ENCODE measurements around the gene CKAP4.
"Not testable (repeated sequence)": the region's sequence is repeated elsewhere in the genome, so short reads cannot be mapped to it uniquely, and the experiment has no call there.

The CKAP4 gene

DNA sequence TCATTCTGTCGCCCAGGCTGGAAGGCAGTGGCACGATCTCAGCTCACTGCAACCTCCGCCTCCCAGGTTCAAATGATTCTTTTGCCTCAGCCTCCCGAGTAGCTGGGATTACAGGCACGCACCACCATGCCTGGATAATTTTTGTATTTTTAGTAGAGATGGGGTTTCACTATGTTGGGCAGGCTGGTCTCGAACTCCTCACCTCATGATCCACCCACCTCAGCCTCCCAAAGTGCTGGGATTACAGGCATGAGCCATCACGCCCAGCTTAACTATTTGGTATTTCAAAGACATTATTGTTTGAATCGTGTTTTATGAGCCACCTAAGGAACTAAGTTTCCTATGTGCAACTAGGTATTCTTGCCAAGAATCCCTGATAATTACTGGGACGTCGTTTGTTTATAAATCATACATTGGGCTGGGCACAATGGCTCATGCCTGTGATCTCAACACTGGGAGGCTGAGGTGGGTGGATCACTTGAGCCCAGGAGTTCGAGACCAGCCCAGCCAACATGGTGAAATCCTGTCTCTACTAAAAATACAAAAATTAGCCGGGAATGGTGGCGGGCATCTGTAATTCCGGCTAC lies 38.8 kb upstream of the CKAP4 start:
- not testable (repeated sequence) for H3K9me3 ChIP-seq (ENCODE audit: low read length); H3K27ac ChIP-seq (ENCODE audit: low read depth, low read length); H3K36me3 ChIP-seq (ENCODE audit: insufficient read depth, low read length); H3K27me3 ChIP-seq (ENCODE audit: control insufficient read depth in 1 of 2, insufficient read depth in 2 of 2, low read length in 2 of 2); H3K4me1 ChIP-seq (ENCODE audit: insufficient read depth, low read length); H3K9ac ChIP-seq (ENCODE audit: low read length); H3K4me3 ChIP-seq (ENCODE audit: low read depth in 1 of 2, low read length in 2 of 2)

DNA sequence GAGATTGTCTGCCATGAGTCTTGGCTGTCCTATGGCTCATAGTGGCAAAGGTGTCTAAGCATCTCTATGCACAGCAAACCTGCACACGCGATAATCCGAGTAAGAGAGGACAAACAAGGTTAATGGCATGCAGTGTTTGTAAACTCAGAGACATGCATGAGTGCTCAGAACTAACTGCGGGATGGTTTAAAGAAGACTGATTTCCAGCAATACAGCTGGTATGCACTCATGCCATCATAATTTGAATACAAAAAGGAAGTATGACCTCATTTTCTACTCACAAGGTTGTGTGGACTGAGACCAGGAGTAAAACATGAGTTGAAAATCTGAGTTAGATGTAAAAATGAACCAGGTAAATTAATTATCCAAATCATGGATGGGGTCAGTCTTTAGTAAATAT lies 38.2 kb upstream of the CKAP4 start:
- no peak overlapping the region for H3K4me3 ChIP-seq (ENCODE audit: low read depth in 1 of 2, low read length in 2 of 2)
- H3K27ac ChIP-seq (ENCODE audit: low read depth, low read length): no peak overlapping the region
- H3K9ac ChIP-seq (ENCODE audit: low read length): no peak overlapping the region
- no peaks in the 10 kb centered on the region for H3K9me3 ChIP-seq (ENCODE audit: low read length)
- no peaks in the 10 kb centered on the region for H3K36me3 ChIP-seq (ENCODE audit: insufficient read depth, low read length)
- no peaks in the 10 kb centered on the region for H3K4me1 ChIP-seq (ENCODE audit: insufficient read depth, low read length)
- H3K27me3 ChIP-seq (ENCODE audit: control insufficient read depth in 1 of 2, insufficient read depth in 2 of 2, low read length in 2 of 2): no peaks in the 10 kb centered on the region

DNA sequence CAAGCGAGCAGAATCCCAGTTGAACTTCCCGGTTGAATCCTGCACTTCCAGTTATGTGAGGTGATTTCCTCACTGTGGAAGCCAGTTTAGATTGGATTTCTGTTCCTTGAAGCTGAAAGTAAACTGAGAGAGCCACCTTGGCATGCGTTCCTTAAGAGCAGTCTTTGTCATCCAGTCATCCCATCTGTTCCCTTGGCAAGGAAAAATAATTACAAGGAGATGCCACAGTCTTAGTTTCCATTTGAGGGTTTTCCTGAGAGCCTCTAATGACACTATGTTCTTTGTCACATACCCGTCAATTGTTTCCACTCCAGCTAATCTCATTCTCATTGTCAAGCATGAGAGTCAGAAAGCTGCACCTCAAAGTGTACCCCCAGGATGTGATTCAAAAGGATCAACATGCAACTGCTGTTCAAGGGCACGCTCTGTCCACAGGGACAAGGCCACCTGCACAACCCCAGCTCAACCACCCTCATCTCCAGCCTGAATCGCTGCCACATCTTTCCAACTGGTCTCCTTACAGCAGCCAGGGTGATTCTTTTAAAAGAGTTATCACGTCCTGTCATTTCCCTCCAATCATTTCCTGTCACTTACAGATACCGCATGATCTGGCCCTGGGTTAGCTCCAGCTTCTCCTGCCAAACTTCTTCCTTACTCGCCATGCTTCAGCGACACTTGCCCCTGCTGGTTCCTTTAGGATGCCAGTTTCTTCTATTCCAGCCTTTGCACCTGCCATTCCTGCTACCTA lies 36.7 kb upstream of the CKAP4 start:
- no peaks in the 10 kb centered on the region for H3K27me3 ChIP-seq (ENCODE audit: control insufficient read depth in 1 of 2, insufficient read depth in 2 of 2, low read length in 2 of 2)
- H3K4me3 ChIP-seq (ENCODE audit: low read depth in 1 of 2, low read length in 2 of 2): no peak overlapping the region
- H3K9me3 ChIP-seq (ENCODE audit: low read length): no peaks in the 10 kb centered on the region
- H3K27ac ChIP-seq (ENCODE audit: low read depth, low read length): no peak overlapping the region
- H3K4me1 ChIP-seq (ENCODE audit: insufficient read depth, low read length): no peaks in the 10 kb centered on the region
- no peak overlapping the region for H3K9ac ChIP-seq (ENCODE audit: low read length)
- no peaks in the 10 kb centered on the region for H3K36me3 ChIP-seq (ENCODE audit: insufficient read depth, low read length)

DNA sequence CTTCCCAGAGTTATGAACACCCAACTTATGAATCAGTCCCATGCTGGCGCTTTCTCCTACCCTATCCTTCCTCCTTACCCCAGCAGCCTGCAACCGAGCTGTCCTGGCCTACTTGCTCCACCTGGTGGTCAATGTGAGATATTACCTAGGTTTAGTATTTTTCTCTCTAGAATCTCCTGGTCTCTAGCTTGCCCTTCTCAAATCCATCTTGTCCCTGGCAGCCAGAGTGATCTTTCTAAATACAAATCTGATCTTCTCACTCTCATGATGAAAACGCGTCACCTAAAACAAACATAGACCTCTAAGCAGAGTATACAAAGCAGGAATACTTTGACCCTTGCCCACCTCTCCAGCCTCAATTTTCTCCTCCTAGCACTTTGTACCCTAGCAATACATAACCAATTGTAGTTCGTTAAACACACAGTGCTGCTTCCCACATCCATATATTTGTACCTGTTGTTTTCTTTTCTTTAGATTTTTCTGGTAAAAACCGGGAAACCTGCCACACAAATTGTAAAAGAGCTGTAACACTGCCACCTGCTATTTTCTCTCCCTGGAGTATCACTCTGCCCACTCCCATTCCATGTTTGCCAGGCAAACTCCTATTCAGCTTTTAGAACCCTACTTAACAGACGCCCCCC lies 34.8 kb upstream of the CKAP4 start:
- no peaks in the 10 kb centered on the region for H3K36me3 ChIP-seq (ENCODE audit: insufficient read depth, low read length)
- H3K27ac ChIP-seq (ENCODE audit: low read depth, low read length): no peak overlapping the region
- no peak overlapping the region for H3K4me3 ChIP-seq (ENCODE audit: low read depth in 1 of 2, low read length in 2 of 2)
- H3K27me3 ChIP-seq (ENCODE audit: control insufficient read depth in 1 of 2, insufficient read depth in 2 of 2, low read length in 2 of 2): no peaks in the 10 kb centered on the region
- H3K9me3 ChIP-seq (ENCODE audit: low read length): no peaks in the 10 kb centered on the region
- no peak overlapping the region for H3K9ac ChIP-seq (ENCODE audit: low read length)
- H3K4me1 ChIP-seq (ENCODE audit: insufficient read depth, low read length): no peaks in the 10 kb centered on the region

DNA sequence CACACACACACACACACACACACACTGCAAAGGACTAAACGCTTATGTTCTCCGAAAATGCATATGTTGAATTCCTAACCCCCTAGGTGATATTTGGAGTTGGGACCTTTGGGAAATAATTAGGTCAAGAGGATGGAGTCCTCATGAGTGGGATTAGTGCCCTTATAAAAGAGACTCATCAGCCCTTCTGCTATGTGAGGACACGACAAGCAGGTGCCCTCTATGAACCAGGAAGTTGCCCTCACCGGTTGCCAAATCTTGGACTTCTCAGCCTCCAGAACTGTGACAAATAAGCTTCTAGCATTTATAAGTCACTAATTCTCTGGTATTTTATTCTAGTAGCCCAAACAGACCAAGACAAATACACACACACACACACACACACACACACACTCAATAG lies 34.0 kb upstream of the CKAP4 start:
- no peak overlapping the region for H3K4me3 ChIP-seq (ENCODE audit: low read depth in 1 of 2, low read length in 2 of 2)
- no peaks in the 10 kb centered on the region for H3K36me3 ChIP-seq (ENCODE audit: insufficient read depth, low read length)
- H3K4me1 ChIP-seq (ENCODE audit: insufficient read depth, low read length): no peaks in the 10 kb centered on the region
- H3K9ac ChIP-seq (ENCODE audit: low read length): no peak overlapping the region
- H3K27me3 ChIP-seq (ENCODE audit: control insufficient read depth in 1 of 2, insufficient read depth in 2 of 2, low read length in 2 of 2): no peaks in the 10 kb centered on the region
- H3K27ac ChIP-seq (ENCODE audit: low read depth, low read length): no peak overlapping the region
- H3K9me3 ChIP-seq (ENCODE audit: low read length): no peaks in the 10 kb centered on the region

DNA sequence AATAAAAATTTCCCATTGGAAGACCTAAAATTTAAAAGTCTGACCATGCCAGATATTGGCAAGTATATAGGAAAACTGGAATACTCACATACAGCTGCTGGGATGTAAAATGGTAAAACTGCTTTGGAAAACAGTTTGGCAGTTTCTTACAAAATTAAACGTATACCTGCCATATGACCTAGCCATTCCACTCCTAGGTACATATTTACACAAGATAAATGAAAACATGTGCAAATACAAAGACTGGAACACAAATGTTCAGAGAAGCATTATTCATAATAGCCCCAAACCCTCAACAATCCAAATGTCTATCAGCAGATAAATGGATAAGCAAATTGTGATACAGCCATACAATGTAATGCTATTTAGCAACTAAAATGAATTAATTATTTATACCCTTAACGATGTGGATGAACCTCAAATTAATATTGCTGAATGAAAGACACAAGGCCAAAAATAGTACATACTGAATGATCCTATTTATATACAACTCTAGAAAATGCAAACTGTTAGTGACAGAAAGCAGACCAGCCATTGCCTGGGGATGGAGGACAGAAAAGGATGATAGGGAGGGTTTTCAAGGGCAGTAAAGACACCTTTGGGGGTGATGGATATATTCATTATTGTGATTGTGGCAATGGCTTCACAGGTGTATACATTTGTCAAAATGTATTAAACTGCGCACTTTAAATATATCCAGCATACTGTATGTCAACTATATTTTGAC lies 33.4 kb upstream of the CKAP4 start:
- no peaks in the 10 kb centered on the region for H3K9me3 ChIP-seq (ENCODE audit: low read length)
- H3K9ac ChIP-seq (ENCODE audit: low read length): no peak overlapping the region
- no peak overlapping the region for H3K27ac ChIP-seq (ENCODE audit: low read depth, low read length)
- H3K4me1 ChIP-seq (ENCODE audit: insufficient read depth, low read length): no peaks in the 10 kb centered on the region
- no peaks in the 10 kb centered on the region for H3K36me3 ChIP-seq (ENCODE audit: insufficient read depth, low read length)
- no peaks in the 10 kb centered on the region for H3K27me3 ChIP-seq (ENCODE audit: control insufficient read depth in 1 of 2, insufficient read depth in 2 of 2, low read length in 2 of 2)
- no peak overlapping the region for H3K4me3 ChIP-seq (ENCODE audit: low read depth in 1 of 2, low read length in 2 of 2)

DNA sequence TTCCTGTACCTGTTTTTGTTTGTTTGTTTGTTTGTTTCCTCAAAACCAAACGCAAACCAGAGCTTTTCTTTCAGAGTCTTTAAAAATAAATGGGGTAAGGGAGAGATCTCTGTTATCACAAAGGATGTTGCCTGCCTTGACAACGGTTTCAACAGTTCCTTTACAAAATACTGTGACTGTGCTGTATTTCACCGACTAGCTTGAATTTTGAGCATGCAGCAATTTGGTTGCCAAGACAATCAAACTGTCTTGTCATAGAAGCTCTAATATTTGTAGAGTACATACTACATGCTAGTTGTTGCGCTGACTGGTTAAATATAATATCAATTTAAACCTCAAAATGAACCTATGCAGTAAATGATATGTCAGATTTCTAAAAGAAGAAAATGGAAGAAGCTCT lies 32.3 kb upstream of the CKAP4 start:
- Histone ChIP-seq H3K36me3 (ENCODE audit: insufficient read depth, low read length) (no peaks in the 10 kb centered on the region), H3K9me3 (ENCODE audit: low read length) (no peaks in the 10 kb centered on the region), H3K4me1 (ENCODE audit: insufficient read depth, low read length) (no peaks in the 10 kb centered on the region), H3K4me3 (ENCODE audit: low read depth in 1 of 2, low read length in 2 of 2) (no peak overlapping the region), H3K9ac (ENCODE audit: low read length) (no peak overlapping the region), H3K27ac (ENCODE audit: low read depth, low read length) (no peak overlapping the region), H3K27me3 (ENCODE audit: control insufficient read depth in 1 of 2, insufficient read depth in 2 of 2, low read length in 2 of 2) (no peaks in the 10 kb centered on the region)

DNA sequence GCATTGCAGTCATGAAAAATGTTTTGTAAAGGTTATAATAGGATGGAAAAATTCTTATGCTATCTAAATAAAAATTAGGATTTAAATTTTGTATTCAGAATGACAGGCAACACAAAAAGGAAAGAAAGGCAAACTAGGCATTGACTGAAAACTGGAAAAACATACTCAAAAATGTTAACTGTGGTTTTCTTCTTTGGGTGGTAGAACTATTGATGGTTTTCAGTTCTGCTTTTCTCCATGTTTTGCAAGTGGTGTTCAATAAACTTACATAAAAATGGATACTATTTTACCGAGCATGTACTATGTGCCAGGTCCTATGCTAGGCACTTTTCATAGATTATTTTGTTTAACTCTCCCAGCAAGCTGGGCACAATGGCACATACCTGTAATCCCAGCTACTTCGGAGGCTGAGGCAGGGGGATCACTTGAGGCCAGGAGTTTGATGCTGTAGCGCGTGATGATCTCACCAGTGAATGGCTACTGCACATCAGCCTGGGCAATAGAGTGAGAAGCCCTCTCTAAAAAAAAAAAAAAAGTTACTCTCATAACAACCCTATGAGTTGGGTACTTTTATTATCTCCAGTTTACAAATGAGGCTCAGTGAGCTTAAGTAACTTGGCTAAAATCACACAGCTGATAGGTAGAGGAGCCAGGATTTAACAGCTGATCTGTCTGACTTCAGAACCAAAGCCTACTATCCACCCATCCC lies 28.4 kb upstream of the CKAP4 start:
- H3K9me3 ChIP-seq (ENCODE audit: low read length): no peaks in the 10 kb centered on the region

DNA sequence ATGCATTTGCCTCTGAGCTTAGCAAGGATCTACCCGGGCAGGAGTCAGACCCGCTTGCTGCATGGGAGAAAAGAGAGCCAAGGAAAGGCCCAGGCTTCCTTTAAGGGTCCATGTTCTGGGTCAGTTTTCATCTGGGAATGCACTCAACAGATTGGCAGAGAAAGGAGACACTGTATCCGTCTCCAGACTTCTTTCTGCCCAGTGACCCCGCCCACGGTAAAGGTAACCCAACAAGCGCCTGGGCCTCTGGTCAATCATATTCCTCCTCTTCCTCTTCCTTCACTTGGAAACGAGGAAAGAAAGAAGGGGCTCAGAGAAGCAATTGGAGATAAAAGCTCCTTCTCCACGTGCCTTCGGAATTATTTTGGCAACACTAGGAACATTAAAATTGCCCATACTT lies 27.6 kb upstream of the CKAP4 start:
- Histone ChIP-seq H3K9ac (ENCODE audit: low read length) (no peak overlapping the region), H3K4me1 (ENCODE audit: insufficient read depth, low read length) (no peaks in the 10 kb centered on the region), H3K27me3 (ENCODE audit: control insufficient read depth in 1 of 2, insufficient read depth in 2 of 2, low read length in 2 of 2) (no peaks in the 10 kb centered on the region), H3K4me3 (ENCODE audit: low read depth in 1 of 2, low read length in 2 of 2) (no peak overlapping the region), H3K36me3 (ENCODE audit: insufficient read depth, low read length) (no peaks in the 10 kb centered on the region), H3K27ac (ENCODE audit: low read depth, low read length) (no peak overlapping the region), H3K9me3 (ENCODE audit: low read length) (no peaks in the 10 kb centered on the region)

More for the DNA sequence above, 28.4 kb upstream of the CKAP4 start:
- Histone ChIP-seq H3K9ac (ENCODE audit: low read length) (no peak overlapping the region), H3K27me3 (ENCODE audit: control insufficient read depth in 1 of 2, insufficient read depth in 2 of 2, low read length in 2 of 2) (no peaks in the 10 kb centered on the region), H3K4me1 (ENCODE audit: insufficient read depth, low read length) (no peaks in the 10 kb centered on the region), H3K27ac (ENCODE audit: low read depth, low read length) (no peak overlapping the region), H3K4me3 (ENCODE audit: low read depth in 1 of 2, low read length in 2 of 2) (no peak overlapping the region), H3K36me3 (ENCODE audit: insufficient read depth, low read length) (no peaks in the 10 kb centered on the region)

DNA sequence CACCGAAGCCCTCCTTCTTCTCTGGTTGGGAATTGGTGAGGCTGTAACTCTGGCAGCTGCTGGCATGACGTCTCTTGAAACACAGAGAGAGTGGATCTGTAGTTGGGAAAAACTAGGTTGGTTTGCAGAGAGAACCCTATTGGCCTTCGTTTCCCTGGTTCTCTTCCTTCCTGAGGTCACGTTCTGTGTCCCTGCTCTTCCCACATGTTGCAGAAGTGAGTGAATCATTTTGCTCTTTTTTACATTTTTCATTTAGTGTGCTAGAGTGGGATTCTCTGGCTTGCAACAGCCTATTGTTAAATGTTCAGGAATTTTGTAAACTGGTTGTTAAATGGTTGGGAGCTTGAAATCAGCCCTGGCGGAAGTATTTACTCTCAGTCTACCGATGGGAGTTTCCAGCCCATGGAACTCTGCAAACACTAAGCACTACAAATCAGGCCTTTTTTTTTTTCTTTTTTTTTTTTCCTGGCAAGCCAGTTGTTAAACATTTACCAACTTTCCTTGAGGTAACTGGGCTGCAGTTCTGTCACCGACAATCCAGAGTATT lies 26.8 kb upstream of the CKAP4 start:
- H3K36me3 ChIP-seq (ENCODE audit: insufficient read depth, low read length): no peaks in the 10 kb centered on the region
- no peaks in the 10 kb centered on the region for H3K4me1 ChIP-seq (ENCODE audit: insufficient read depth, low read length)
- no peaks in the 10 kb centered on the region for H3K27me3 ChIP-seq (ENCODE audit: control insufficient read depth in 1 of 2, insufficient read depth in 2 of 2, low read length in 2 of 2)
- no peak overlapping the region for H3K27ac ChIP-seq (ENCODE audit: low read depth, low read length)
- no peak overlapping the region for H3K4me3 ChIP-seq (ENCODE audit: low read depth in 1 of 2, low read length in 2 of 2)
- no peaks in the 10 kb centered on the region for H3K9me3 ChIP-seq (ENCODE audit: low read length)
- no peak overlapping the region for H3K9ac ChIP-seq (ENCODE audit: low read length)

DNA sequence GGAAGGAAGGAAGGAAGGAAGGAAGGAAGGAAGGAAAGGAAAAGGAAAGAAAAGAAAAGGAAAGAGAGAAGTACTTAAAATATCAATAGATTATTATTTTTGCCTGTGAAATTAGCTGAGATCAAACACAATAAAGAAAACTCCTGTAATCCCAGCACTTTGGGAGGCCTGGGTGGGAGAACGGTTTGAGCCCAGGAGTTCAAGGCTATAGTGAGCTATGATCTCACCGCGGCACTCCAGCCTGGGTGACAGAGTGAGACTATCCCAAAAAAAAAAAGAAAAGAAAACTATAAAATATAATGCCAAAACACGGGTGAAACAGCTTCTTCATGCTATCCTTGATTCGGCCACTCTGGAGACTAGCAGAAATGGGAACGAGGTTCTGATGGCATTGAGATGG lies 26.2 kb upstream of the CKAP4 start:
- H3K27ac ChIP-seq (ENCODE audit: low read depth, low read length): no peak overlapping the region
- no peaks in the 10 kb centered on the region for H3K27me3 ChIP-seq (ENCODE audit: control insufficient read depth in 1 of 2, insufficient read depth in 2 of 2, low read length in 2 of 2)
- no peaks in the 10 kb centered on the region for H3K4me1 ChIP-seq (ENCODE audit: insufficient read depth, low read length)
- no peaks in the 10 kb centered on the region for H3K9me3 ChIP-seq (ENCODE audit: low read length)
- no peak overlapping the region for H3K9ac ChIP-seq (ENCODE audit: low read length)
- H3K4me3 ChIP-seq (ENCODE audit: low read depth in 1 of 2, low read length in 2 of 2): no peak overlapping the region
- no peaks in the 10 kb centered on the region for H3K36me3 ChIP-seq (ENCODE audit: insufficient read depth, low read length)
